ENCODE results near the gene RPS6KA3. TPM values are rescaled to one million over a fixed set of nuclear protein-coding genes. Genes with fewer than 3 reads are reported as not detected.

The RPS6KA3 gene
- total RNA-seq, 1 experiment from 2014 or later, result 35.5 TPM

DNA sequence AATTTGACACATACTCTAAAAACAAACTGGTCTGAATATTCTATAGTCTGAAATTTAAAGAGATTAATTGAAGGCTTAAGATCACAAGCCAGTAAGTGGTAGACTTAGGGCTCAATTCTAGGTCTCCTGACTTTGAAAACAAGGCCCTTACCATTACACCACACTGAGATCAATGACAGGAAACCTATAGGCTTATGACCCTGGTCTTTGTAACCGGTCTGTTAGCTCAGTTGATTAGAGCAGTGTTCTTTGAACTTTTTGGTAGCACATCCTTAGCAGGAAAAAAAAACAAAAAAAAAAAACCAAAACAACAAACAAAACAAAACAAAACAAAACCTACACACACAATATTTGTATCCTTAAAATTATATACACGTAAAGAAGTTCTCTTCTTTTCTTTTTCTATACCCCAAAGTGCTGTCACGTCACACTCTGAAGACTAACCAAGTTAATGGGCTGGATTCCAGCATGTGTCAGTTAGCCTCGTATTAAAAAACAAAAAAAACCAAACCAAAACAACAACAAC lies 55.4 kb downstream of the RPS6KA3 start:
- H3K4me2 ChIP-seq (ENCODE audit: low read length), result no peak overlapping the region
- H3K27ac ChIP-seq (ENCODE audit: low read depth, low read length), result no peak overlapping the region
- no peaks in the 10 kb centered on the region; a peak in 1 of 4 replicates for H3K4me1 ChIP-seq (ENCODE audit: control insufficient read depth in 1 of 2, insufficient read depth in 2 of 2, low read length in 2 of 2)
- no peak for TF ChIP-seq RAD21 (IDR thresholded peaks at IDR 0.05; ENCODE audit: low read depth)
- TF ChIP-seq FOSL1 (IDR thresholded peaks at IDR 0.05; ENCODE audit: low read depth), result no peak
- no peak for TF ChIP-seq SRF (IDR thresholded peaks at IDR 0.05; ENCODE audit: low read depth)
- TF ChIP-seq YY1 (IDR thresholded peaks at IDR 0.05; ENCODE audit: extremely low read depth, insufficient replicate concordance, low read depth, low read length), result no peak
- TF ChIP-seq CTCF (IDR thresholded peaks at IDR 0.05 in 2 of 3, conservative IDR thresholded peaks at IDR 0.05 in 1 of 3; ENCODE audit: borderline replicate concordance in 1 of 3, insufficient read depth in 1 of 3, low read depth in 2 of 3, low read length in 2 of 3), result no peak
- TF ChIP-seq JUND (IDR thresholded peaks at IDR 0.05), result no peak
- no peak for TF ChIP-seq CBX3 (IDR thresholded peaks at IDR 0.05; ENCODE audit: low read depth)
- TF ChIP-seq CEBPB (IDR thresholded peaks at IDR 0.05; ENCODE audit: low read depth), result no peak
- no peak for ATAC-seq
- no peak overlapping the region for H3K9ac ChIP-seq (ENCODE audit: low read length)
- CTCF ChIA-PET, result no interaction called here
- peaks cover 27% of the 10 kb centered on the region for H3K79me2 ChIP-seq (ENCODE audit: insufficient read depth, low read length)
- RAD21 ChIA-PET (ENCODE audit: low non-redundant PET in 1 of 2, low total read pairs in 2 of 2, uncharacterized antibody in 2 of 2, unreplicated experiment in 2 of 2), result no interaction called here
- H3K9me3 ChIP-seq (ENCODE audit: control insufficient read depth in 1 of 2, insufficient read depth in 1 of 2, low read depth in 1 of 2, low read length in 2 of 2), result no peaks in the 10 kb centered on the region
- no peak for DNase-seq (ENCODE audit: low read depth, low spot score)
- no peak overlapping the region for H3K4me3 ChIP-seq (replicated peaks in 1 of 2; ENCODE audit: low read depth in 1 of 2, low read length in 2 of 2)
- H2AFZ ChIP-seq (ENCODE audit: low read depth, low read length, poor library complexity, severe bottlenecking), result no peak overlapping the region
- no TSS peak for BruUV-seq (replicated peaks)
- H3K9me2 ChIP-seq (ENCODE audit: insufficient read depth), result no peaks in the 10 kb centered on the region
- H4K20me1 ChIP-seq (ENCODE audit: insufficient read depth), result no peaks in the 10 kb centered on the region
- intact Hi-C loops (cut with micrococcal nuclease), result no loop called here
- POLR2A ChIA-PET, result no interaction called here
- H3K27me3 ChIP-seq (ENCODE audit: insufficient read depth, low read length), result no peaks in the 10 kb centered on the region
- H3K36me3 ChIP-seq (ENCODE audit: control insufficient read depth in 1 of 2, insufficient read depth in 2 of 2, low read length in 2 of 2), result 0 out of 4 replicates have a peak, but pooled peaks cover 0 to 4% of the 10 kb centered on the region in 2 experiments

Data from HCT116 (cell line).